HG03521 (cell line): ENCODE data around the gene AQP3.
"Not testable (repeated sequence)": the region's sequence is repeated elsewhere in the genome, so short reads cannot be mapped to it uniquely, and the experiment has no call there.

Experiments
- ATAC-seq: cut with Tn5 transposase; IDR thresholded peaks from one replicate; pipeline ENCODE4 v1.9.1; 2021; ENCODE audit warnings: mild to moderate bottlenecking, moderate library complexity; ENCODE audit not compliant: unreplicated experiment

The AQP3 gene

GRCh38 chr9:33418090-33418489 is 29.3 kb downstream of the AQP3 start:
- no peak for ATAC-seq

GRCh38 chr9:33416996-33417395 is 30.4 kb downstream of the AQP3 start:
- no peak for ATAC-seq

DNA sequence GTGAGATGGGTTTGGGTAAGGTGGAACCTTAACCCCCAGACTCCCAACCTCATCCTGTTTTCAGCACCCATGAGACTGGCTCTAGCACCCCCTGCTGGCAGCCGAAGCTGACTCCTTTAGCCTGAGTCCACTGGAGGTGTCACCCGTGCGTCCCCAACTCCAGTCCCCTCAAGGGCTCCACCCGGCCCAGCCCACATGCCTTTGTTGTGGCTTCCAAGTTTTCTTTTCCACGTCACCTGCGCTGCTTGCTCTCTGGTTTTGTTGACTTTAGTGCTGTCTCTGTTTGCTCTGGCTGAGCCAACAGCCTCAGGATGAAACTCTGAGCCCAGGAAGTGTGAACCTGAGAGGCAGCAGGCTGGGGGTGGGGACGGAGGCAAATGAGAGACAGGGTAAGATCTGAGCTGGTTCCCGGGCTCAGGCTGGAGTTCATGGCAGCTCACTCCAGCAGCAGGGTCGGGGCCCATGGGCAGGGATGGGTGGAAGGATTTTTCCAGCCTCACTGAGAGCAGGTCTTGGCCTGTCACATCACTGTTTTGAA is 31.8 kb downstream of the AQP3 start:
- peak; percentile 59 for ATAC-seq

DNA sequence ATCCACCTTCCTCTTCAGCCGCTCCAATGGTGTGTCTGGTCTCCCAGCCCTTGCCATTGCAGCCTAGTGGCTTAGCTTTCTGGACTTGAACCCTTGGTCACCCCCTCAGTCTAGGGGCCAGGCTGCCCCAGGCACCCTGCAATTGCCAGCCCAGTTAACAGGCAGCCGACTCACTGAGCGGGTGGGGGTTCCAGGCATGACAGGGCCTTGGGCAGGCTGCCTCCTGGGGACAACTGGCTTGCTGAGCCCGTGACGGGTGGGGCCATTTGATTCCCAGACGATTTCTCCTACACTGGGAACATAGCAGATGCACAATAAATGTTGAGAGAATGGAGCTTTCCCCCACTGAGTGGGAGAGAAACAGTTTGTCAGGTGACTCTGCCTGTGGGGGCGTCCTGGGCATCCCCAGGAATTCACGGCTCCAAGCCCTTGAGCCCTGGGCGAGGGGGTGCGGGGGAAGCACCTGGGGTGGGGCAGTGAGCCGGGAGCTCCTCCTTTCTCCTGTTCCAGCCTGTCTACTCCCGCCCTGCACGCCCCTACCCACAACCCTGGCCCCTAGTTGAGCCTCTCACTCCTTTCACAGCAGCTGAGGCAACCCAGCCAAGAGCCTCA is 32.4 kb downstream of the AQP3 start:
- ATAC-seq: no peak

GRCh38 chr9:33414268-33414667 is 33.1 kb downstream of the AQP3 start:
- ATAC-seq: no peak

- ATAC-seq: no peak
Measured at GRCh38 chr9:33408087-33408486, 39.3 kb downstream of the AQP3 start.

GRCh38 chr9:33407061-33407460 is 40.3 kb downstream of the AQP3 start:
- no peak for ATAC-seq

- ATAC-seq: no peak
Measured at GRCh38 chr9:33404788-33405362, 42.5 kb downstream of the AQP3 start.

DNA sequence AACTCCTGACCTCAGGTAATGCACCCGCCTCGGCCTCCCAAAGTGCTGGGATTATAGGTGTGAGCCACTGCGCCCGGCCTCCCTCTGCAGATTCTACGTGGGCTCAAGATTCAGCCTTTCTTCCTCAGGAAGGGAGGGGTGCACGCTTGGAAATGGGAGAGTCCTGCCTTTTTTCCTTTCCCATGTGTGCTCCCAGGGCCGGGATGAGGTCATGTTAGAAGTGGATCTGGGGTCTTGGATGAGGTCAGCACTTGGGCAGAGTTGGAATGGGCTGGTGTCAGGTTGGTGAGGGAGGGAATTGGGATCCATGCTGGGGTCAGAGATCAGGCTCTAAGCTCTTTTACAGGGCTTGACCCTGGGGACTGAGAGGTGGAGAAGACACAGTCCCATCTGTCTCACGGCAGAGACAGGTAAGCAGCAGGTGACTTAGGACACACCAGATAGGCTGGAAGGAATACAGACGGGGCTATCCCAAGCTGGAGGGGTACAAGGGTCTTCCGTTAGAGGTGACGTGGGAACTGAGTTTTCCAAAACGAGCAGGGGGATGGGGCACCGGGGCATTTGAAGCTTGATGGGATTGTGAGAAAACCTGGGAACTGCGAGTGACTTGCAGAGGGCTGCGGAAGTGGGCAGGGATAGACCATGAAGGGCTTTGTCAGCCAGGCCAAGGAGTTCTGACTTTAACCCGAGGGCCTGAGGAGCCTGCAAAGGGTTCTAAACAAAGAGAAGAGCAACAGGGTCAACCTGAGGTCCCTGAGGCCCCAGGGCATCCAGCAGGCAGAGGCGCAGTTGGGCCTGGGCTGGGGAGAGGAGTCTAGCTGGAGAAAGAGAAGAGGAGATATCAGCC is 43.2 kb downstream of the AQP3 start:
- no peak for ATAC-seq

DNA sequence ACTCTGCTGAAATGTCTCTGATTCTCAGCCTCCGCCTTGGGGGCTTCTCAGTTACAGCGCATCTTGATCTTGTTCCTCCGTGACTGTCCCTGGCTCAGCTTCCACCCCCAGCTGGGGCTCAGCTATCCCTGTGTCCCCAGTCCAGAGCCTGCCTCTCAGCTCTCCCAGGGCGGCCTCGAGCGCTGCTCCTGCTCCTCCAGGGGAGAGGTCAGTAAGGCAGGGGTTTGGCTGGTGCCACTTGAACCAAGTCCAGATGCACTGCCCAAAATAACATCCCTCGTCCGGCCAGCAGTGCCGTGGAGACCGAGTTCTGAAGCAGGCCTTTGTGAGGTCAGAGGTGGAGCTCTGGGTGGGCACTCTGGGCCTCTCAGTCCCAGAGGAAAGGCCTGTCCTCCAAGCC is 45.0 kb downstream of the AQP3 start, which contains the start of gene AQP7:
Gene AQP7, minus strand, starts transcription at position 198 of the 400 bp plus-strand sequence. CDS start 1,306 bp downstream, outside the sequence.
- not testable (repeated sequence) for ATAC-seq

DNA sequence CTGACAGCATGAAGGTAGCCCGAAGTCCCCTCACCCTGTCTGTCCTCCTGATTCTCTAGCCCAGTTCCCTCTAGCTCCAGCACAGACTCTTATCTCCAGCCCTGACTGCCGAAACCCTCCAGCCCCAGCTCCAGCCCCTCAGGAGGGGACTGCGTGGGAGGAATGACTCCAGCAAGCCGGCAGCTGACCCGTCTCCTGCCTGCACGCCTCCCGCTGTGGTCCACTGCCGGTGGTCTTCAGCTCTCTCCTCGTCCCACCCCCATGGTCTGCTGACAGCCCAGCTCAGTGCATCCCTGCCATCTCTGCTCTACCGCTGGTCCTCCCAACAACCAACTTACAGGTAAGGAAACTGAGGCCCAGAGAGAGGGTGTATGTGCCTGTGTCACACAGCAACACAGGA is 45.6 kb downstream of the AQP3 start:
- ATAC-seq: not testable (repeated sequence)

DNA sequence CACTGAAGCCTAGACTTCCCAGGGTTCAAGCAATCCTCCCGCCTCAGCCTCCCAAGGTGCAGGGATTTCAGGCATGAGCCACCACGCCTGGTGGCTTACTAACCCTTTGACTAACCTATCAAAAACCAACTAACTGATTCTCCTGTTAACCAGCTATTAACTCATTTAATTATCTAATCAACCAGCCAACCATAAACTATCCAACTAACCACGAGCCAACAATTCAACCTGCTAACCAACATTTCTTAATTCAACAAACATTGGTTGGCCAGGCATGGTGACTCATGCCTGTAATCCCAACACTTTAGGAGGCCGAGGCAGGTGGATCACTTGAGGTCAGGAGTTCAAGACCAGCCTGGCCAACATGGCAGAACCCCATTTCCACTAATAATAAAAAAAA is 48.3 kb downstream of the AQP3 start:
- not testable (repeated sequence) for ATAC-seq

- ATAC-seq: not testable (repeated sequence)
Measured at GRCh38 chr9:33397801-33398200, 49.6 kb downstream of the AQP3 start.

DNA sequence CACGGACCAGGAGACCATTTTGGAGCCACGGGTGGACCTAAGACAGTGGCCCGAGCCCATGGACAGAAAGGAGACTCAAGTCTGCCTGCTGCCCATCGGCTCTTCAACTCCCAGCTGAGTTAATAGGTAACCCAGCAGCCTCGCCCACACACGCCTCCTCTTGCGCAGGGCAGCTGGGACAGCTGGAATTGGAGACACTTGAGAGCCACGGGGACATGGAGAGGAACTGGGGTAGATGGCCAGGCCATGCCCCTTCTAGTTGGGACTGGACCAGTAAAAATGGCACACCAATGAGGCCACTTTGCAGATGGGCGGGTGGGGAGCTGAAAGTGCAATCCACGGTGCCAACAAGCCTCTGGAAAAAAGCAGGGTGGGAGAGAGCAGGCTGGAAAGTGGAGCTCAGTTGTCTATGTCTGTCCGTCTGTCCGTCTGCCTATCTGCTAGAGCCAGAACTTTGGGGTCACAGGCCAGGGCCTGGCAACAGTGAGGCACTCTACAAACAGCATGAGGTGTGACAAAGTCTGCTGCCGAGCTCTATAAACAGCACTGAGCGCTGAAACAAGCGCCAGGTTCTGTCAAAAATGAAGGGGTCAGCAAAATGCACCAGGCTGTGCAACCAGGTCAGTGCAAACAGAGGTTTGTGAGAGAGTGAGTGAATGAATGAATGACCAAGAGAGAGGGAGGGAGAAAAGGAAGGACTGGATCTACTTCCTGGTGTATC is 52.1 kb downstream of the AQP3 start:
- ATAC-seq: not testable (repeated sequence)

DNA sequence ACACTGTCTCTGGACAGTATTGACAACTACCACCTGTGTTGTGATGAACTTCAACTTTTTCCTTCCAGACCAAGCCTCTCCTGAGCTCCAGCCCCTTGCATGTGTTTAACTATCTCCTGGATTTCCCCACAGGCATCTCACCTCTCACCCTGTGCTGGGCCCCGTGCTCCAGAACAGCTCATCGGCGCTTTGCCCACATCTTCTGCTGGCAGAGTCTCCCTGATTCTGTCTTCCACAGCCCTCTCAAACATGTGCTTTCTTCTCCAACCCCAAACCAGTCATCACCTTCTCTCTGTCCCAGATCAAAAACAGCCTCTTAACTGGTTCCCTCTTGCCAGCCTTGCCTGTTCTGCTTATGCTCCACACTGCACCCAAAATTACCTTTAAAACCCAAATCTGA is 53.4 kb downstream of the AQP3 start:
- ATAC-seq: not testable (repeated sequence)

- no peak for ATAC-seq
Measured at GRCh38 chr9:33393581-33393980, 53.8 kb downstream of the AQP3 start.

- not testable (repeated sequence) for ATAC-seq
Measured at GRCh38 chr9:33392591-33393021, 54.8 kb downstream of the AQP3 start.
